Measurements from ENCODE around the gene NDFIP1.

DNA sequence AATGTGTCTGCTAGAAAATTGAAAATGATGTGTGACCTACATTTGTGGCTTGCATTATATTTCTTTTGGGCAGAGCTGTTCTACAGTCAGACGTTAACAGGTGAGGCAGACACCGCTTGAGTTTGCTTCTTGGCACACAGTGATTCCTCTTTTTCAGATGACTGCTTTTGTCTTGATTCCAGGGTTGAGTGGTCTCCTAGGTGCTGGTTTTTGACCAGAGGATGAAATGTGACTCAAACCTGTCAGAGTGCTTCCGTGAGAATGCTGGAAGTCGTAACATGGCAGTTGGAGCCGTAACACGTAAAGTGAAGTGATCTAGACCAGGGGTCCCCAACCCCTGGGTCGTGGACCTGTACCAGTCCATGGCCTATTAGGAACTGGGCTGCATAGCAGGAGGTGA is 28.3 kb upstream of the NDFIP1 start:
- TF ChIP-seq CTCF (IDR thresholded peaks at IDR 0.05) = no peak
- TF ChIP-seq POLR2AphosphoS5 (IDR thresholded peaks at IDR 0.05; ENCODE audit: low read depth, low read length) = no peak
